RPMI7951 (cell line): ENCODE results near the gene MTFR1L. TPM values are rescaled to one million over a fixed set of nuclear protein-coding genes. Genes with fewer than 3 reads are reported as not detected.

Experiments
- DNase-seq: peaks from one replicate; pipeline ENCODE4 v3.0.0-alpha.2; 2012; ENCODE audit warnings: low read depth
- total RNA-seq: library from RNA; depleted of rRNA; stranded (reverse); fragments of >200 nt; shearing (Covaris generic); gene quantifications from 2 replicates; pipeline ENCODE4 v1.2.3, GENCODE V29; 2014

Gene MTFR1L
- total RNA-seq, 1 experiment from 2014 or later = 56.4 TPM

GRCh38 chr1:25861316-25862286 is 41.8 kb downstream of the MTFR1L start:
- DNase-seq = no peak

GRCh38 chr1:25862785-25863485 is 43.2 kb downstream of the MTFR1L start:
- no peak for DNase-seq

- no peak for DNase-seq
These were observed 43.9 kb downstream of the MTFR1L start for GRCh38 chr1:25863486-25864262.

- no peak for DNase-seq
These were observed 44.7 kb downstream of the MTFR1L start for GRCh38 chr1:25864434-25864833.

- DNase-seq = no peak
These were observed 46.5 kb downstream of the MTFR1L start for GRCh38 chr1:25866288-25866687.

- DNase-seq = no peak
These were observed 47.6 kb downstream of the MTFR1L start for GRCh38 chr1:25867210-25867991.

GRCh38 chr1:25869909-25870606 is 50.3 kb downstream of the MTFR1L start:
- no peak for DNase-seq

- DNase-seq = no peak
These were observed 50.9 kb downstream of the MTFR1L start for GRCh38 chr1:25870614-25871013.

- no peak for DNase-seq
These were observed 51.4 kb downstream of the MTFR1L start for GRCh38 chr1:25871086-25871703.

- no peak for DNase-seq
These were observed 52.1 kb downstream of the MTFR1L start for GRCh38 chr1:25871704-25872494.

GRCh38 chr1:25872713-25873112 is 53.0 kb downstream of the MTFR1L start:
- DNase-seq = no peak

GRCh38 chr1:25873120-25873519 is 53.4 kb downstream of the MTFR1L start:
- peak; percentile 41 for DNase-seq

GRCh38 chr1:25874209-25874608 is 54.5 kb downstream of the MTFR1L start:
- no peak for DNase-seq

GRCh38 chr1:25874635-25875153 is 54.9 kb downstream of the MTFR1L start:
- DNase-seq = no peak

- DNase-seq = peak; percentile 79
These were observed 55.6 kb downstream of the MTFR1L start, which contains the start of gene PAQR7 for GRCh38 chr1:25875154-25875855. Gene PAQR7 (minus strand): TSS chr1:25875708. CDS start chr1:25863839, 11,869 bp downstream.

GRCh38 chr1:25875856-25876692 is 56.3 kb downstream of the MTFR1L start:
- no peak for DNase-seq

GRCh38 chr1:25876693-25877077 is 56.9 kb downstream of the MTFR1L start:
- DNase-seq = no peak
